PC-3 (cell line): ENCODE data around the gene SESN1. TPM values are rescaled to one million over a fixed set of nuclear protein-coding genes. Genes with fewer than 3 reads are reported as not detected.

Source experiments
- ATAC-seq: fragments of 200-7000 bp; cut with Tn5 transposase; 2 replicates; pipeline ENCODE4 v1.9.1; 2020; ENCODE audit warnings: mild to moderate bottlenecking, moderate library complexity
- BruUV-seq: library from RNA; stranded (reverse); fragments of 400-500 nt; replicated peaks from 2 replicates; lab custom pipeline; 2021; lab: Mats Ljungman, UMichigan
- CTCF ChIA-PET: fragments of 300-600 bp; sonication (Branson Sonifier 250); formaldehyde crosslinking; loops from one replicate; lab custom pipeline; 2022; ENCODE audit warnings: antibody characterized with exemption; lab: Charles Lee
- POLR2A ChIA-PET: fragments of 300-600 bp; sonication (Branson Sonifier 250); formaldehyde crosslinking; loops from one replicate; lab custom pipeline; 2022; ENCODE audit warnings: antibody characterized with exemption; ENCODE audit not compliant: unreplicated experiment; lab: Charles Lee
- DNase-seq: peaks from one replicate; pipeline ENCODE4 v3.0.0-alpha.2; 2015
- H2AFZ ChIP-seq: fragments of 300-600 bp; sonication (generic); 2 replicates; pipeline ENCODE4 v1.6.0; 2016; ENCODE audit warnings: antibody characterized with exemption, low read length
- H3F3A ChIP-seq: fragments of 300-600 bp; sonication (generic); one replicate; pipeline ENCODE4 v1.6.0; 2017; ENCODE audit warnings: antibody characterized with exemption, low read length, control low read depth, mild to moderate bottlenecking; ENCODE audit not compliant: unreplicated experiment
- H3K27ac ChIP-seq: fragments of 300-600 bp; sonication (generic); 2 replicates; pipeline ENCODE4 v1.5.1; 2016; ENCODE audit warnings: mild to moderate bottlenecking, low read length
- H3K27me3 ChIP-seq: fragments of 300-600 bp; sonication (generic); 2 replicates; pipeline ENCODE4 v1.6.1; 2016; ENCODE audit warnings: low read length, mixed read lengths
- H3K36me3 ChIP-seq: fragments of 300-600 bp; sonication (generic); 2 replicates; pipeline ENCODE4 v1.6.1; 2016; ENCODE audit warnings: low read depth, mixed run types, low read length, mixed read lengths
- H3K4me1 ChIP-seq: fragments of 300-600 bp; sonication (generic); 2 replicates; pipeline ENCODE4 v1.5.1; 2016; ENCODE audit warnings: low read length; ENCODE audit not compliant: insufficient read depth
- H3K4me2 ChIP-seq: fragments of 300-600 bp; sonication (generic); 2 replicates; pipeline ENCODE4 v1.6.0; 2016; ENCODE audit warnings: low read length
- H3K4me3 ChIP-seq: fragments of 300-600 bp; sonication (generic); 2 replicates; pipeline ENCODE4 v1.5.1; 2016; ENCODE audit warnings: mild to moderate bottlenecking, low read length, mixed read lengths
- H3K79me2 ChIP-seq: fragments of 300-600 bp; sonication (generic); 2 replicates; pipeline ENCODE4 v1.6.1; 2017; ENCODE audit warnings: low read length, mixed read lengths
- H3K9ac ChIP-seq: fragments of 300-600 bp; sonication (generic); 2 replicates; pipeline ENCODE4 v1.6.0; 2016; ENCODE audit warnings: mild to moderate bottlenecking, low read length
- H3K9me2 ChIP-seq: fragments of 300-600 bp; sonication (generic); replicated peaks from 2 replicates; pipeline ENCODE4 v1.6.1; 2016; ENCODE audit warnings: mixed run types, low read length, mixed read lengths
- H3K9me3 ChIP-seq: fragments of 300-600 bp; sonication (generic); 2 replicates; pipeline ENCODE4 v1.6.1; 2016; ENCODE audit warnings: low read length, mixed read lengths
- H4K20me1 ChIP-seq: fragments of 300-600 bp; sonication (generic); 2 replicates; pipeline ENCODE4 v1.6.1; 2016; ENCODE audit warnings: low read length, mixed read lengths
- CTCF ChIP-seq: fragments of 300-600 bp; sonication (generic); conservative IDR thresholded peaks from 2 replicates; pipeline ENCODE4 v1.5.1; 2017; ENCODE audit warnings: antibody characterized with exemption, low read depth, mild to moderate bottlenecking, low read length
- EZH2 ChIP-seq: fragments of 300-600 bp; sonication (generic); IDR thresholded peaks from one replicate; pipeline ENCODE4 v1.6.1; 2017; ENCODE audit warnings: antibody characterized with exemption, mild to moderate bottlenecking, low read length; ENCODE audit not compliant: unreplicated experiment
- EZH2phosphoT487 ChIP-seq: fragments of 300-600 bp; sonication (generic); IDR thresholded peaks from 2 replicates; pipeline ENCODE4 v1.6.1; 2018; ENCODE audit warnings: mild to moderate bottlenecking, antibody characterized with exemption, low read length, borderline replicate concordance
- intact Hi-C: fragments of 100-400 bp; cut with micrococcal nuclease; formaldehyde crosslinking; loops from 2 replicates; pipeline ENCODE4 v1.9.0; 2023
- total RNA-seq: library from RNA; depleted of rRNA; stranded (reverse); fragments of >200 nt; gene quantifications from 2 replicates; pipeline ENCODE4 v1.2.3, GENCODE V29; 2014

Gene SESN1
- total RNA-seq, 1 experiment from 2014 or later: 3.4 TPM

DNA sequence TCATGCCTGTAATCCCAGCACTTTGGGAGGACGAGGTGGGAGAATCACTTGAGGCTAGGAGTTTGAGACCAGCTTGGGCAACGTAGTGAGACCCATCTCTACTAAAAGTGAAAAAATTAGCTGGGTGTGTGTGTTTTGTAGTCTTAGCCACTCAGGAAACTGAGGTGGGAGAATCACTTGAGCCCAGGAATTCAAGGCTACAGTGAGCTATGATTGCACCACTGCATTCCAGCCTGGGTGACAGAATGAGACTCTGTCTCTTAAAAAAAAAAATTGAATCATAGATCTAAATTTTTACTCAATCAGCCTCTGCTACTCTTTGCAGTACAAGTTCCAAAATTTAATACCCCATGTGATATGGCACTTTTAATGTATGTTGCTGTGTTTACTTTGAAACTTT is 124.9 kb downstream of the SESN1 start:
- H3K4me2 ChIP-seq: no peak overlapping the region
- intact Hi-C loops: no loop called here
- BruUV-seq: no TSS peak
- DNase-seq: no peak
- H2AFZ ChIP-seq: no peak overlapping the region
- no peak for TF ChIP-seq CTCF
- TF ChIP-seq EZH2: no peak
- no peak for TF ChIP-seq EZH2phosphoT487
- H3K9me3 ChIP-seq: no peaks in the 10 kb centered on the region
- no peaks in the 10 kb centered on the region for H4K20me1 ChIP-seq
- no peaks in the 10 kb centered on the region for H3K36me3 ChIP-seq
- ChIA-PET CTCF (no interaction called here), POLR2A (no interaction called here)
- H3K4me1 ChIP-seq: peaks cover 11% of the 10 kb centered on the region
- ATAC-seq: no peak
- no peak overlapping the region for H3K27ac ChIP-seq
- no peak overlapping the region for H3K4me3 ChIP-seq
- no peak overlapping the region for H3K9ac ChIP-seq
- H3F3A ChIP-seq: no peaks in the 10 kb centered on the region
- no peaks in the 10 kb centered on the region for H3K27me3 ChIP-seq
- H3K9me2 ChIP-seq: no peaks in the 10 kb centered on the region
- no peaks in the 10 kb centered on the region for H3K79me2 ChIP-seq

DNA sequence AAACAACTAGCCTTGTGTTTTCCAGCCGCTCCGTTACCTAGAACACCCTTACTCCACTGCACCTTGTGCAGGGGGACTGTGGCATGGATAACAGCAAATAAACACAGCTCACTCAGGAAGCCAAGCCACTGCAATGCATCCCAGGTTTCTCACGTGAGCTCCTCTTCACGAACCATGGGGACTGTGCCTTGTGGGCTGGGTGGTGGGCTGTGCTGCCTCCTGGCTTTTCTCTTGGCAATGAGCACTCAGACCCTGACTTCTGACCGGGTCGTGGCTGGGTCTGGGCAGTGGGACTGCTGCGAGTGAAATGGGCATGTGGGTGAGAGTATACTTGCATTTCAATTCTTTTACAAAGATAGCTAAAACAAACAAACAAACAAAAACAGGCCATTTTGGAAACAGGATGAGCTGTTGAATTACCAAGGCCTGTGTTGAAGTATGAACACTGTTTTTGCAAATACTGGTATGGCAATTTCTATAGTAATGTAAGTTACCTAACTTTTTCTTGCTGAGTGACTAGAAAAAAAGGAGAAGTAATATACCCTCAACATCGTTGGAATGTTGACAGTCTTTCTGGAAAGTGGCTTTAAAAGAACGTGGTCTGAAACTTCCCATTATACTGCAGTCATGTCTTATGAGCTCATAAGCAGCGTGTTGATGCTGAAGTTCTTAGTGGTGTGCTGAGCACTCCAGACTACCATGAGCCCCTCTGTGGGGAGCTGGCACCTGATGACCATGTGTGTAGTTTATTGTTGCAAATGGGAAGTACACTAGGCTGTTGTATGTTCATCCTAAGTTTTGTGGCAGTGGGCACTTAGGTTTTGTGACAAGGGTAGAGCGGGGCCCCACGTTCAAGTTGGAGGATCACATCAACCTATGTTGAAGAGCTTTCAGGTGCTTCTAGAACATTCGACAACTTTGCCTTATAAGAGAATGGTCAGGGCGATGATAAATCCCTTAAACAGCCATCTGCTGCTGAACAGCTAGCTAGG is 126.0 kb downstream of the SESN1 start:
- no TSS peak for BruUV-seq
- intact Hi-C loops: no loop called here
- Histone ChIP-seq H3F3A (no peaks in the 10 kb centered on the region), H3K9me3 (no peaks in the 10 kb centered on the region), H3K9me2 (no peaks in the 10 kb centered on the region), H3K27ac (no peak overlapping the region), H3K9ac (no peak overlapping the region), H3K4me2 (no peak overlapping the region), H3K4me3 (no peak overlapping the region), H3K79me2 (no peaks in the 10 kb centered on the region), H2AFZ (no peak overlapping the region), H3K27me3 (no peaks in the 10 kb centered on the region), H3K36me3 (no peaks in the 10 kb centered on the region), H3K4me1 (peaks cover 11% of the 10 kb centered on the region), H4K20me1 (no peaks in the 10 kb centered on the region)
- ChIA-PET CTCF (interaction anchor here (0.8 kb wide), 1 partner anchor 41 kb away, joined by 3 read pairs; no protein-coding TSS in a partner anchor), POLR2A (interaction anchor here (0.6 kb wide), 1 partner anchor 415 kb away, joined by 9 read pairs; no protein-coding TSS in a partner anchor)
- DNase-seq: no peak
- TF ChIP-seq EZH2phosphoT487: no peak
- ATAC-seq: no peak

DNA sequence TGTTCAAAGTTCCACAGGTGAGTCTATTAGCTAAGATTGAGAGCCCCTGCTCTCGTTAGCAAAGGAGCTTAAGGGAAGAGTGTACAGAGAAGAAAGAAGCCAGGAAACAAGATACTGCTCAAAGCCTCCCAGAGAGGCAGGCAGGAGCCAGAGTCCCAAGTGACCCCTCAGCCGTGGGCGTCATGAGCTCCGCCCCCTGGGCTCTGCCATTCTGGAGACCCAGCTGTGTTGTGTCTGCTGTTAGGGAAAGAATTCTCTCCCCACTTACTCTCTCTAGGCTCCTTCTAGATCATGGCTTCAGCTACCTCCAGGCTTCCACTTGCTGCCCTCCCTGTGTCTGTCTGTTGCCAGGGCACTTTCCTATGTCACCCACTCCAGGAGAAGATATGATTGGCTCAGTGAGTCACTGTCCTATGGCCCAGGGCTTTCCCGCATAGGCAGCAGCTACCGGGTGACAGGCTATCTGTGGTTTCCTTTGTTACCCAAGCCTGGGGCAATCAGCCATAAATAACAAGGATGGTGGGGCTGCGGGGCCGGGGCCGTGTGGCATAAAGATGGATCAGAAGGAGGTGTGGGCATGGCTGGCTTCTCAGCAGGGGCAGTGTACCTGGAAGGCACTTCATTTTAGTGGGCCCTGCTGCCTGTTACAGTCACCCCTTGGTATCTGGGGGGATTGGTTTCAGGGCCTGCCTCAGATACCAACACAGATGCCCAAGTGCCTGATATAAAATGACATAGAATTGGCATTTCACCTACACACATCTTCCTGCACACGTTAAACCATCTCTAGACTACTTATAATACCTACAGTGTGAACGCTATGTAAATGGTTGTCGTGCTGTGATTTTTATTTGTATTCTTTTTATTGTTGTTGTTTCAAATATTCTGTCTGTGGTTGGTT is 127.5 kb downstream of the SESN1 start:
- TF ChIP-seq EZH2phosphoT487: no peak
- no peak for TF ChIP-seq EZH2
- no peak for TF ChIP-seq CTCF
- no peak overlapping the region for H3K9ac ChIP-seq
- no peak overlapping the region for H3K27ac ChIP-seq
- H2AFZ ChIP-seq: peak overlapping the region; percentile 40; the same call in 1 of the 2 replicates
- H3K4me2 ChIP-seq: peak overlapping the region; percentile 6; the same call in 1 of the 2 replicates
- H4K20me1 ChIP-seq: no peaks in the 10 kb centered on the region
- intact Hi-C loops: no loop called here
- no peak overlapping the region for H3K4me3 ChIP-seq
- no peaks in the 10 kb centered on the region for H3K9me2 ChIP-seq
- POLR2A ChIA-PET: no interaction called here
- peaks cover 11% of the 10 kb centered on the region for H3K4me1 ChIP-seq
- no peaks in the 10 kb centered on the region for H3F3A ChIP-seq
- ATAC-seq: peak; percentile 60
- CTCF ChIA-PET: no interaction called here
- no TSS peak for BruUV-seq
- no peaks in the 10 kb centered on the region for H3K79me2 ChIP-seq
- H3K9me3 ChIP-seq: no peaks in the 10 kb centered on the region
- no peaks in the 10 kb centered on the region for H3K27me3 ChIP-seq
- DNase-seq: peak; percentile 63
- H3K36me3 ChIP-seq: no peaks in the 10 kb centered on the region
